Measurements from ENCODE around the gene HAUS1. TPM values are rescaled to one million over a fixed set of nuclear protein-coding genes. Genes with fewer than 3 reads are reported as not detected.
A peak's percentile ranks its signal among the peaks of the same experiment; 100 is the strongest.

Gene HAUS1
- total and polyA plus RNA-seq, 7 donors: 24.0 to 62.1 (median 26.8) TPM

GRCh38 chr18:46171331-46171730 lies 67.1 kb downstream of the HAUS1 start:
- H3K9me3 ChIP-seq: no peaks in the 10 kb centered on the region
- no peaks in the 10 kb centered on the region for H3K27me3 ChIP-seq
- no peak overlapping the region for H3K27ac ChIP-seq
- intact Hi-C loops (cut with DNase I): loop anchor here (5.0 kb wide), 5 partner anchors 64 to 311 kb away; partner anchors contain the start of gene EPG5
- no peak for TF ChIP-seq EP300 (IDR thresholded peaks at IDR 0.05)
- no peak for TF ChIP-seq POLR2AphosphoS5 (IDR thresholded peaks at IDR 0.05)
- no peak for TF ChIP-seq POLR2A (IDR thresholded peaks at IDR 0.05)
- TF ChIP-seq, protein P1, sequence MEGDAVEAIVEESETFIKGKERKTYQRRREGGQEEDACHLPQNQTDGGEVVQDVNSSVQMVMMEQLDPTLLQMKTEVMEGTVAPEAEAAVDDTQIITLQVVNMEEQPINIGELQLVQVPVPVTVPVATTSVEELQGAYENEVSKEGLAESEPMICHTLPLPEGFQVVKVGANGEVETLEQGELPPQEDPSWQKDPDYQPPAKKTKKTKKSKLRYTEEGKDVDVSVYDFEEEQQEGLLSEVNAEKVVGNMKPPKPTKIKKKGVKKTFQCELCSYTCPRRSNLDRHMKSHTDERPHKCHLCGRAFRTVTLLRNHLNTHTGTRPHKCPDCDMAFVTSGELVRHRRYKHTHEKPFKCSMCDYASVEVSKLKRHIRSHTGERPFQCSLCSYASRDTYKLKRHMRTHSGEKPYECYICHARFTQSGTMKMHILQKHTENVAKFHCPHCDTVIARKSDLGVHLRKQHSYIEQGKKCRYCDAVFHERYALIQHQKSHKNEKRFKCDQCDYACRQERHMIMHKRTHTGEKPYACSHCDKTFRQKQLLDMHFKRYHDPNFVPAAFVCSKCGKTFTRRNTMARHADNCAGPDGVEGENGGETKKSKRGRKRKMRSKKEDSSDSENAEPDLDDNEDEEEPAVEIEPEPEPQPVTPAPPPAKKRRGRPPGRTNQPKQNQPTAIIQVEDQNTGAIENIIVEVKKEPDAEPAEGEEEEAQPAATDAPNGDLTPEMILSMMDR (IDR thresholded peaks at IDR 0.05): no peak
- H3K4me3 ChIP-seq: no peak overlapping the region
- H3K36me3 ChIP-seq: no peaks in the 10 kb centered on the region
- H3K4me1 ChIP-seq: peaks cover 0 to 28% (median 18%) of the 10 kb centered on the region in 4 donors
- WGBS, 2 donors: 90 to 93% methylated on average over 4 of the region's 4 CpGs
- DNase-seq: no peak

DNA sequence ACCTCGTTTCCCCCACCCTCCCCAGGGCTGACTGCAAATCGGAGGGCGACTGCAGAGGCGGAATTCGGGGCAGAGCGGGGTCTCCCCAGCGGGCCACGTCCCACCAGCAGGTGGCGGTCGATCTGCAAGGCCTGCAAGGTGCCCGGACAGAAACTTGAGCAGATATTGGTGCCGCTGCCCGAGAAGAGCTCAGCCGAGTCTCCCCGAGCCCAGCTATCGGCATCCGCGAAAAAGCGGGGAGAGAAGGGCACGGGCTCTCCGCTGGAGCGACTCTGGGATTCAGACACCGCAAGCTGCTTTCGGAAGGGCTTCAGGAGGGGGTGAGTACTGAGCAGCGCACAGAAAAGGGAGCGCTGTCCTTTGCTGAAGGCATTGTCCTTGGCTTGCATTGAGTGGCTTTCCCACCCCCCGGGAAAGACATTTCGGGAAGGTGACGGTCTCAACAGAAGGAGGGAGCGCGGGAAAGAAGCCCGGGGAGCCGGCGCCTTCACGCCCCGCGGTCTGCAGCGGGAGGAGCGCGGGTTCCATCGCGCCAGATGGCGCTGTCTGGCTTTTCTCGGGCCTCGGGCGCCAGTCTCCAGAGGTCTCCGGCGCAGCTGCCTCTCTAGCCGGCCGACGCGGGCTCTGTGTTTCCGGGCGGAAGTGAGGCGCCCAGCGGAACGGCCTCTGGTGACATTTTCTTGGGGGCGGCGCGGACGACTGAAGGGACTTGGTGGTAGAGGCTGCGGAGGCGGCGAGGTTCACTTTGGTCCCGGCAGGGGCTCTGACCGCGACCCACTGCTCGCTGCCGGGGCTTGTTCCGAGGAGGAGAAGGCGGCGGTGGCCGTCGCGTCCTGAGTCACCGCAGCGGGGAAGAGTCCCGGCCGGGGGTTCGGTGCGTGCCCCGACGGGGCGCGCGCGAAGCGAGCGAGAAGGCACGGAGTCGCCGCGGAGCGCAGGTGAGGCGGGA lies 69.5 kb downstream of the HAUS1 start:
- Histone ChIP-seq H3K9me3 (no peaks in the 10 kb centered on the region), H3K4me1 (peaks cover 0 to 40% (median 24%) of the 10 kb centered on the region in 4 donors), H3K4me3 (peak overlapping the region; percentile 79 to 98 (median 88)), H3K27ac (peak overlapping the region; percentile 87 to 92 (median 91)), H3K36me3 (no peaks in the 10 kb centered on the region), H3K27me3 (no peaks in the 10 kb centered on the region)
- DNase-seq: peak; percentile 94
- TF ChIP-seq POLR2AphosphoS5 (IDR thresholded peaks at IDR 0.05) (peak; percentile 24 to 80 (median 71)), POLR2A (IDR thresholded peaks at IDR 0.05) (peak in 1 of 2 donors; percentile 41), EP300 (IDR thresholded peaks at IDR 0.05) (no peak)
- TF ChIP-seq, protein P1 (IDR thresholded peaks at IDR 0.05): peak; percentile 78 to 88 (median 82)
- intact Hi-C loops (cut with DNase I): loop anchor here (1.0 to 5.0 kb wide), 6 partner anchors 66 to 485 kb away; partner anchors contain the start of gene EPG5
- 0% methylated on average over 95 of the region's 95 CpGs for WGBS, 2 donors

DNA sequence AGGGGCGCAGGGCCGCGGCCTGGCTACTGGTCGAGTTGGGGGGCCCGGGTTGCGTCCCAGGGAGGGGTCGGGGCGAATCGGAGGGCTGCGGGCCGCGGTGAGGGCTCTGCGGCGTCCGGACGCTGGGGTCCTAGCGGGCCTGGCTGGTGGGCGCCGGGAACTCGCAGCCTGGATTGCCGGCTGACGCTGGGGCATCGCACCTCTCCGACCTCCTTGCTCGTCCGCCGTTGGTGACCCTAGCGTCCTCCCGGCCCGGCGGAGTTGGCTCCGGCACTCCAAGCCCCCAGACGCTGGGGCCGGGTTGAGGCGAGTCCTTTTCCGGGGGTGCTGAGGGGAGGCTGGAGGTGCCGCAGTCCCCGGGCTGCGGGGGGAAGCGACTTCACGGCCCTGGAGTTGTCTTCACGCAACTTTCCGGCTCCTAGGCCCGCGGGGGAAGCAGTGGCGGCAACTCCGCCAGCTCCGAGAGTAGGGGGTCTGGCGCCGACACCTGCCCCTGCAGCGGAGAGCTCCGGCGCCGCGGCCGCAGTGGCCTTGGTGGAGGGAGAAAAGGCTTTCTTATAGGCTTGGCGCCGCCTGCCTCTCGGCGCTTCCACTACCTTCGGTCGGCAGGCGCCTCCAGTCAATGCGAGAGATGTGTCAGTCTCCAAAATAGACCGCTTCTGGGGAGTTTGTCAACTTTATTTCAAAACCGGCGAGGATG lies 70.3 kb downstream of the HAUS1 start:
- intact Hi-C loops (cut with DNase I): loop anchor here (5.0 kb wide), 5 partner anchors 67 to 308 kb away; partner anchors contain the start of gene EPG5
- Histone ChIP-seq H3K9me3 (no peaks in the 10 kb centered on the region), H3K36me3 (no peaks in the 10 kb centered on the region), H3K4me1 (peaks cover 0 to 43% (median 27%) of the 10 kb centered on the region in 4 donors), H3K27ac (peak overlapping the region; percentile 87 to 92 (median 91)), H3K4me3 (peak overlapping the region; percentile 79 to 98 (median 88)), H3K27me3 (no peaks in the 10 kb centered on the region)
- 0 to 1% methylated on average over 67 of the region's 67 CpGs for WGBS, 2 donors
- TF ChIP-seq POLR2A (IDR thresholded peaks at IDR 0.05): no peak
- TF ChIP-seq EP300 (IDR thresholded peaks at IDR 0.05): no peak
- TF ChIP-seq, protein P1 (IDR thresholded peaks at IDR 0.05): no peak
- no peak for TF ChIP-seq POLR2AphosphoS5 (IDR thresholded peaks at IDR 0.05)
- no peak for DNase-seq

DNA sequence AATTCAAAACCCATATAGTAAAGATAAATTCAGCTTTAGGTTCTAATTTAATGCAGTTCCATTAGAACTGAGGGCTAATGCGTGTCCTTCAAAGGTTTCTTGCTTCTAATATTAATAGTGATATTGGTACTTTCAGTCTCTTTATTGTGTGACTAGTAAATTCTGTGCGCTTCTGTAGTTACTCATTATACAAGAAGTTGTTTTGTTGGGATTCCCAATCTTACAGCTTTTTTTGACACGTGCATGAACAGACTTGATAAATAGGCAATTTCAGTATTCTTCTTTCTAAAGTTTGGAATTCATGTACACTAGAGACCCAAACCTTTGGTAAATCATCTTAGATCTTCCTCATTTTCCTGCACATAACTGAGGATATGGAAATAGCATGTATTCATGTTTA lies 71.8 kb downstream of the HAUS1 start:
- no peak for DNase-seq
- no peaks in the 10 kb centered on the region for H3K36me3 ChIP-seq
- peak overlapping the region in 1 of 4 donors; percentile 98 for H3K4me3 ChIP-seq
- peaks cover 0 to 43% (median 27%) of the 10 kb centered on the region in 4 donors for H3K4me1 ChIP-seq
- 77 to 79% methylated on average over 3 of the region's 3 CpGs for WGBS, 2 donors
- TF ChIP-seq EP300 (IDR thresholded peaks at IDR 0.05) (no peak), POLR2A (IDR thresholded peaks at IDR 0.05) (no peak), POLR2AphosphoS5 (IDR thresholded peaks at IDR 0.05) (no peak)
- TF ChIP-seq, protein P1 (IDR thresholded peaks at IDR 0.05): no peak
- H3K9me3 ChIP-seq: no peaks in the 10 kb centered on the region
- intact Hi-C loops (cut with DNase I): no loop called here
- H3K27ac ChIP-seq: no peak overlapping the region
- no peaks in the 10 kb centered on the region for H3K27me3 ChIP-seq

Small RNAs within 50 kb of the gene (small RNA-seq; reads per million reads assigned to genes)
- gene RNU6-1278P: 0 reads per million in 3 donors
- gene RNY4P37: 0 to 0.06 (median 0) reads per million in 3 donors

Other genes starting within 250 kb of the HAUS1 start
- gene EPG5, start 137.1 kb upstream of the HAUS1 start, total RNA-seq: 10 to 100 TPM; 17.1 to 29.1 (median 26.9) TPM
- gene EPG5, start 137.1 kb upstream of the HAUS1 start, polyA plus RNA-seq: 1 to 10 TPM; 3.7 to 6.9 (median 4.2) TPM
- 10 to 100 TPM in 2 of 4 donors, 1 to 10 TPM in 2; 7.6 to 15.0 (median 10.8) TPM for gene PSTPIP2, start 32.1 kb upstream of the HAUS1 start, total RNA-seq
- gene PSTPIP2, start 32.1 kb upstream of the HAUS1 start, polyA plus RNA-seq: 1 to 10 TPM; 4.2 to 5.9 (median 5.1) TPM
- 100 to 1,000 TPM; 338 to 549 (median 474) TPM for gene ATP5F1A, start 6.1 kb upstream of the HAUS1 start, total RNA-seq
- gene ATP5F1A, start 6.1 kb upstream of the HAUS1 start, polyA plus RNA-seq: 100 to 1,000 TPM; 549 to 768 (median 601) TPM